Activated CD4-positive, alpha-beta memory T cell treated with anti-CD3 and anti-CD28 coated beads, Interleukin-2, amount 10 ng/mL, durations not matched to agents 7 days and 5 days (primary cell): ENCODE measurements around the gene CHRNA3. TPM values are rescaled to one million over a fixed set of nuclear protein-coding genes. Genes with fewer than 3 reads are reported as not detected.

Experiments used
- CTCF ChIA-PET: fragments of 350-600 bp; sonication (Branson Sonifier 250); formaldehyde crosslinking; loops from one replicate; lab custom pipeline; 2021; ENCODE audit warnings: antibody characterized with exemption, inconsistent platforms; lab: Charles Lee
- POLR2A ChIA-PET: fragments of 350-600 bp; sonication (Branson Sonifier 250); formaldehyde crosslinking; loops from one replicate; lab custom pipeline; 2021; ENCODE audit warnings: antibody characterized with exemption; lab: Charles Lee
- DNase-seq: peaks from one replicate; pipeline ENCODE4 v3.0.0-alpha.2; 2020
- H3K27ac Mint-ChIP-seq: one replicate; pipeline ENCODE4 v1.8.0; 2021; ENCODE audit warnings: mild to moderate bottlenecking, mixed read lengths
- H3K27me3 Mint-ChIP-seq: one replicate; pipeline ENCODE4 v1.8.0; 2021; ENCODE audit warnings: mixed read lengths
- H3K36me3 Mint-ChIP-seq: one replicate; pipeline ENCODE4 v1.8.0; 2021; ENCODE audit warnings: low read depth, mixed read lengths
- H3K4me1 Mint-ChIP-seq: one replicate; pipeline ENCODE4 v1.8.0; 2021; ENCODE audit warnings: mixed read lengths
- H3K4me3 Mint-ChIP-seq: one replicate; pipeline ENCODE4 v1.8.0; 2021; ENCODE audit warnings: mild to moderate bottlenecking, mixed read lengths
- H3K9me3 Mint-ChIP-seq: one replicate; pipeline ENCODE4 v1.8.0; 2021; ENCODE audit warnings: mixed read lengths
- total RNA-seq, 2 experiments: library from RNA; stranded (reverse); gene quantifications; one replicate each; pipeline ENCODE4 v1.2.3, GENCODE V29; 2021

CHRNA3 gene
- total RNA-seq, 2 experiments from 2014 or later = not detected

DNA sequence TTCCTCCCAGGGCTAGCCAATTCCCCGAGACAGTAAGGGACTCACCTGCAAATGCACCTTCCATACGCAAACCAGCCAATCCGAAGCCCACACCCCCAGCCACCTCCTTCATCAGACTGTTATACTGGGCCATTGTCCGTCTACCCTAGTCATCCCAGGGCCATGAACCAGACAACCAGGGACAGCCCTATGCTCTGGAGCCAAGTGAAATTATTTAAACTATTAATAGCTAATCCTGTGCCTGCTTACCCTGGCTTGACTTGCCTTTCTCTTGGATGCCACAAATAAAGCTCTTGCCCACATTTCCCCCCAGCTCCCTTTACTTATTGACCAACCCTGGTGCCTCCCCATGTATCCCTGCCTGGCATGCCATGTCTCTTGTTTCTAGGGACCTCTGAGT lies 24.2 kb upstream of the CHRNA3 start:
- ChIA-PET POLR2A (no interaction called here), CTCF (no interaction called here)
- H3K27ac Mint-ChIP-seq = no peak overlapping the region
- no peaks in the 10 kb centered on the region for H3K36me3 Mint-ChIP-seq
- H3K27me3 Mint-ChIP-seq = peaks cover 13% of the 10 kb centered on the region
- H3K9me3 Mint-ChIP-seq = no peaks in the 10 kb centered on the region
- H3K4me1 Mint-ChIP-seq = peaks cover 13% of the 10 kb centered on the region
- no peak for DNase-seq
- H3K4me3 Mint-ChIP-seq = no peak overlapping the region

DNA sequence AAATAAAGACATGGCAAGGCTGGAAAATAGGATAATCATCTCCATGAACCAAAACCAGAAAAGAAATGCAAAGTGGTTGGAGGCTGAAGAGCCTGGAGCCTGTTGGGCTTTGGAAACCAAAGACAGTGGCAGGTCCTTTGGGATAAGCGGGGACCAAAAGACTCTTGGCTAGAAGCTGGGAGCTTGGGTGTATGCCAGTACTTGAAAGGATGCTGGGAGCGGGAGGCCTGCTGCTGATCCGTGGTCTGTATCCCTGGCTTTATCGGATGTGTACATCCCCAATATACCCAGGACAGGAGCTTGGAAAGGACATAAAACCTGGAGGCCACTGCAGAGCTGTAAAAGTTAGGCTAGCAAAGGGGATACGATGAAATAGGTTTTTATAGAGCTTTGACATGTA lies 21.5 kb upstream of the CHRNA3 start:
- CTCF ChIA-PET = no interaction called here
- Mint-ChIP-seq H3K27me3 (peaks cover 14% of the 10 kb centered on the region), H3K4me3 (no peak overlapping the region), H3K4me1 (peaks cover 13% of the 10 kb centered on the region), H3K27ac (no peak overlapping the region), H3K36me3 (no peaks in the 10 kb centered on the region), H3K9me3 (no peaks in the 10 kb centered on the region)
- DNase-seq = no peak
- POLR2A ChIA-PET = no interaction called here

DNA sequence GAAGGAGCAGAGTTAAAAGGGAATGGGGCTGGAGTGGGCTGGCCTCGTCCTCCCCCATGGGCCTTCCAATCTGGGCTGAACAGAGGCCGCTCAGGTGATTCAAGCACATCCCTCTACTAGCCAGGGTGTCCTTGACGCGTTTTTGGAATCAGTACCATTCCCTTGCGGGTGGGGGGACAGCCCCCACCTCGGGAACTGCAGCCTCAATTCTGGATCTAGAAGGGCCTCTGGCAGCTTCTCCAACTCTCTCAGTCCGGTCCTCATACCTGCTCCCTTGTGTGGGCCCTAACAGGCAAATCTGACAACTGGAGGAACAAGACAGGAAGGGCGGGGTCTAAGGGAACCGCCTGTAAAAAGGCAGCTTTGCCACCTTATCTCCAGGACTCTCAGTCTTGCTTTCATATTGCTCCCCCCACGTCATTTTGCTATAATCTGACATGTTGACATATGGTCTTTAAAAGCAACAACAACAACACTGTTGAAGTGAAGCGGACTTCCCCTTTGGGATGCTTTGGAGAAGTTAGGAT lies 21.0 kb upstream of the CHRNA3 start:
- no peak for DNase-seq
- Mint-ChIP-seq H3K36me3 (no peaks in the 10 kb centered on the region), H3K4me1 (peaks cover 13% of the 10 kb centered on the region), H3K4me3 (peak overlapping the region; percentile 47), H3K9me3 (no peaks in the 10 kb centered on the region), H3K27ac (no peak overlapping the region), H3K27me3 (peaks cover 17% of the 10 kb centered on the region)
- ChIA-PET CTCF (no interaction called here), POLR2A (no interaction called here)

DNA sequence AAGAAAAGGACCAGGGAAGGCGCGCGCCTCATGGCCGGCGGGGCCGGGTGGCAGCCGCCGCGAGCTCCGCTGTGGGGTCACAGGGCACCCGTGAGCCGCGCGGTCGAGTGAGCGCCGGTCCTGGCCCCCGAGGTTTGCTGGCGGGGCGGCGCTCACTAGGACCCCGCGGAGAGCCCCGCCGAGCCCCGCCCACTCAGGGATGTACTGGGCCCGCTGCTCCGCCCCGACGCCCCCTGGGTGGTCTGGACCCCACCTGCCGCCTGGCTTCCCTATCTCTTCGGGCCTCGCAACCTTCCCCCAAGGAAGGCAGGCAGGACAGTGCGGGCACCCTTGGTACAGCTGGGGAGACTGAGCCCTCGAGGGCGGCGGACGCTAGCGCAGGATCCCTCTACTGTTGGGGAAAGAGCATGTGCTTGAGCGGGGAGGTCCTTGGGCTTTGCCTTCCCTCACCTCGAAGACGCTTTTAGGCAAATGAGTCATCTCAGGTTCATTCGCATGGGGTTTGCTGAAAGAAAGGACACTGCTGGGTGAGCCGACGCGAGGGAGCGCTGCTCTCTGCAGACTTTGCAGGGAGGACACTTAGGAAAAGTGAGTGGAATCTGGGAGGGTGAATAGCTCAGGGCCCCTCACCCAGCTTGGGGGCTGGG lies 20.4 kb upstream of the CHRNA3 start, which contains the start of gene CHRNB4:
TSS of gene CHRNB4 (minus strand) at position 109 of the 647 bp plus-strand sequence. CDS start at position 32, 77 bp downstream.
- CTCF ChIA-PET = no interaction called here
- Mint-ChIP-seq H3K36me3 (no peaks in the 10 kb centered on the region), H3K27me3 (peaks cover 21% of the 10 kb centered on the region), H3K4me3 (peak within 1 kb of the TSS; percentile 47), H3K27ac (no peak within 1 kb of the TSS), H3K4me1 (peaks cover 13% of the 10 kb centered on the region), H3K9me3 (no peaks in the 10 kb centered on the region)
- POLR2A ChIA-PET = no interaction called here
- no peak for DNase-seq

DNA sequence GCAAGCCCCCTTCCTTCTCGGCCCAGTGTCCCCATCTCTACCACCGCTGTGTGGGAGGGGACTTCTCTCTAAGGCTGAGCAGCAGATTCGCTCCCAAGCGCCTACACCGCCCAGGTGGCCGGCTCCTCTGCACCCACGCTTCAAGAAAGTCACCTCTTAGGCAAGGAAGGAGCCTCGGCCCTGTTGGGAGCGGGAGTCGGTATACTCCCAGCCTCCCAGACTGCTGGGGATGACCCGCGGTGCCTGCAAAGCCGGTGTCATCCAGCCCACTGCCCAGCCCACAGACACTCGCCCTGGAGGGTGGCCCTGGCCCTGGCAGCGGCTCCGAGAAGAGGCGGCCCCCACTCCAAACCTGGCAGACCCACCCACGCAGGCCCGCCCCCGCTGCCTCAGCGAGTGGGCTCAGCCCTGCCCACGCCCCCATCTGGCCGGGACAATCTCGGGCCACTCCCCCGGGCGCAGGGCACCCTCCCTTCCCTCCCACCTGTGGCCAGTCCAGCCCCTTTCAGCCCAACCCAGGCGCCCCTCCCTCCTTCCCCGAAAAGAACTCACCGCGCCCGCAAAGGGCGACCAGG lies 19.8 kb upstream of the CHRNA3 start:
- ChIA-PET CTCF (no interaction called here), POLR2A (no interaction called here)
- Mint-ChIP-seq H3K36me3 (no peaks in the 10 kb centered on the region), H3K4me1 (peaks cover 13% of the 10 kb centered on the region), H3K27me3 (peaks cover 23% of the 10 kb centered on the region), H3K4me3 (peak overlapping the region; percentile 37), H3K27ac (no peak overlapping the region), H3K9me3 (no peaks in the 10 kb centered on the region)
- DNase-seq = no peak

DNA sequence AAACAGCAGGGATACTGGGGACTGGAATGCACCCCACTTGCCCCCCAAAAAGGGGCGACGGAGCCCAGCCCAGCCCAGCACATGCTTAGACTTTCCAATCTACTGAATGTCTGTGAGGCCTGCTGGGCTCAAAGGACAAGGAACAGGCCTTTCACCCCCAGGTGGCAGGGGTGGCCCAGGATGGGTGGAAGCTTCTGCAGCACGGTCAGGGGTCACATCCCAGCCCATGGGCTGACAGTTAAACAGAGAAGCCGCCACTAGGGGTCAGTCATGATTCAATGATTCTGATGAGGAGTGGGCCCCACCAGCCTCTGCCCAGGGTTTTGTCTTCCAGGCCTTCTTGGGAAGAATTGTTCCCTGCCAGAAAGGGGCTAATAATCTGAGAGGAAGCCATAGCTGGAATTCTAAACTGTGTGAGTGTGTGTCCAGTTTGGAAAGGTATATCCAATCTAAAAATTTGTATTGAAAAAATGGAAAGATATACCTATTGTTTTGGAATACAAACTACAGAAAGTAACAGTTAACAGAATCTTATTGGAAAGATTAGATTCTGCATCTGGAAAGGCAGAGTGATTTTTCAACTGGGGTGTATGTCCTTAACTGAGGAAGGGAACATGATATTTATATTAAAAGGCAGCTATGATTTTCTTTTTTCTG lies 18.0 kb upstream of the CHRNA3 start:
- Mint-ChIP-seq H3K27me3 (peaks cover 24% of the 10 kb centered on the region), H3K27ac (no peak overlapping the region), H3K4me3 (no peak overlapping the region), H3K9me3 (no peaks in the 10 kb centered on the region), H3K4me1 (peaks cover 13% of the 10 kb centered on the region), H3K36me3 (no peaks in the 10 kb centered on the region)
- POLR2A ChIA-PET = no interaction called here
- DNase-seq = peak; percentile 39
- CTCF ChIA-PET = interaction anchor here (0.9 to 3.2 kb wide), 6 partner anchors 14 to 116 kb away, joined by 3 to 27 read pairs (median 4); no protein-coding TSS in a partner anchor

DNA sequence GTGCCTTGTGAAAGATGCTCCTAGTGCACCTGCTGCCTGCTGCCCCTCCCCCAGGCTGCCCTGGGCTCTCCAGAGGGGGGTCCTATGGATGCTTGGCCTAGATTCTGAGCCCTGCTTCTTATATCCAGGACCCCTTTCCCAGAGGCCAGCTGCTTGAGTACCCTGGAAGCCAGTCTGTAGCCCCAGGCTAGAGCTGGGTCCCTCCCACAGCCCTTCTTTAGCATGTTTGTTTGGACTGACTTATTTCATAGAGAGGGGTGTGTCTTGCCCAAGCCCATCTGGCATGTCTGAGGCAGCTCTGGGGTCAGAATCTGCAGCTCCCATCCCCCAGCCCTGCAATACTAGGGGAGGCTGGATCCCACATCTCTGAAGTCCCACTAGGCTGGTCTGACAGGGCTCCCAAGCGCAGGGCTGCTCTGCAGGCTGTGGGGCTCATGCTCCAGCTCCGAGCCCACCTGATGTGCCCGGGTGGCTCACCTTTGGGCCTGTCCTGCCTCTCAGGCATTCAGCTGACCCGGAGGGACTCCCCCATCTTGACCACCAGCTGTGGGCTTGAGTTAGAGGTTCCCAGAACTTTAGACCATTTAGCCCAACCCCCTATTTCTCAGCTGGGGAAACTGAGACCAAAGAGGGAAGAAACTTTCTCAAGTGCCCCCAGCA lies 17.1 kb upstream of the CHRNA3 start:
- CTCF ChIA-PET = interaction anchor here (1.2 to 3.2 kb wide), 4 partner anchors 13 to 103 kb away, joined by 3 to 27 read pairs (median 6); no protein-coding TSS in a partner anchor
- H3K36me3 Mint-ChIP-seq = no peaks in the 10 kb centered on the region

DNA sequence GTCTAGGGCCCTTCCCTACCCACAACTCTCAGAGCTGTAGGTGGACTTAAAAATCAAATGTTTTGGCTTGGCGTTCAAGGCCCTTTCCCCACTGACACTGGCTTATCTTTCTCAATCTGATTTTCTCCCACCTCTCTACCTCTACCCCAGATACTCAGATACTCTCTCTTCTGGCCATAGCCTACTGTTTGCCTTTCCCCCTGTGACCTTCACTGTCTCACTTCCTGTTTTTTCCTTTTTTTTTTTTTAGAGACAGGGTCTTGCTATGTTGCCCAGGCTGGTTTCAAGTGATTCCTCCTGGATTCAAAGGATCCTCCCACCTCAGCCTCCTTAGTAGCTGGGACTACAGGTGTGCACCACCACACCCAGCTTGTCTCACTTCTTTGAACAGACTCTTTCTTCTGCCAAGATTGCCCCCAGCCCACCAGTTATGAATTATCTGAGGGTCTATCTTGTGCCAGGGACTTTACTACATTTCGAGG lies 15.6 kb upstream of the CHRNA3 start:
- Mint-ChIP-seq H3K4me3 (no peak overlapping the region), H3K4me1 (peaks cover 6% of the 10 kb centered on the region), H3K27me3 (peaks cover 17% of the 10 kb centered on the region), H3K36me3 (no peaks in the 10 kb centered on the region), H3K9me3 (peaks cover 2% of the 10 kb centered on the region), H3K27ac (no peak overlapping the region)
- CTCF ChIA-PET = no interaction called here
- POLR2A ChIA-PET = no interaction called here
- no peak for DNase-seq

More for the DNA sequence above, 17.1 kb upstream of the CHRNA3 start:
- Mint-ChIP-seq H3K27me3 (peaks cover 24% of the 10 kb centered on the region), H3K4me3 (no peak overlapping the region), H3K4me1 (peaks cover 13% of the 10 kb centered on the region), H3K9me3 (peaks cover 2% of the 10 kb centered on the region), H3K27ac (no peak overlapping the region)
- POLR2A ChIA-PET = no interaction called here
- DNase-seq = no peak

DNA sequence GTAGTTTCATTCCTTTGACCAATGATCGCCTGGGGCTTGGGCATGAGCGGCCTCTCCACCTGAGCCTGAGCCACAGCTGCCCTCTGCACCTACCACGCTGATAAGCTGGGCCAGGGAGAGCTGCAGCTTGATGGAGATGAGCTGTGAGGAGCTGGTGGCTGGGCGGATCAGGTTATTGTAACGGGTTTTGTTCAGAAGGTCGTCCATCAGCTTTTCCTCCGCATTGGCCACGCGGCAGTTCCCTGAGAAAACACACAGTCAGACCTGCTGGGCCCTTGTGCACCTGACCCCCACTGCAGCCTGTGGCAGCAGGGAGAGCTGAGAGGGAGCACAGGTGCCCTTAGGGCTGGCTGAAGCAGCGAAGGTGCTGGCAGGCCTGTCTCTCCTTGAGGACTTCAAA lies 14.6 kb upstream of the CHRNA3 start:
- Mint-ChIP-seq H3K4me1 (no peaks in the 10 kb centered on the region), H3K27ac (no peak overlapping the region), H3K36me3 (no peaks in the 10 kb centered on the region), H3K27me3 (peaks cover 13% of the 10 kb centered on the region), H3K4me3 (no peak overlapping the region), H3K9me3 (peaks cover 2% of the 10 kb centered on the region)
- ChIA-PET CTCF (no interaction called here), POLR2A (no interaction called here)
- no peak for DNase-seq

DNA sequence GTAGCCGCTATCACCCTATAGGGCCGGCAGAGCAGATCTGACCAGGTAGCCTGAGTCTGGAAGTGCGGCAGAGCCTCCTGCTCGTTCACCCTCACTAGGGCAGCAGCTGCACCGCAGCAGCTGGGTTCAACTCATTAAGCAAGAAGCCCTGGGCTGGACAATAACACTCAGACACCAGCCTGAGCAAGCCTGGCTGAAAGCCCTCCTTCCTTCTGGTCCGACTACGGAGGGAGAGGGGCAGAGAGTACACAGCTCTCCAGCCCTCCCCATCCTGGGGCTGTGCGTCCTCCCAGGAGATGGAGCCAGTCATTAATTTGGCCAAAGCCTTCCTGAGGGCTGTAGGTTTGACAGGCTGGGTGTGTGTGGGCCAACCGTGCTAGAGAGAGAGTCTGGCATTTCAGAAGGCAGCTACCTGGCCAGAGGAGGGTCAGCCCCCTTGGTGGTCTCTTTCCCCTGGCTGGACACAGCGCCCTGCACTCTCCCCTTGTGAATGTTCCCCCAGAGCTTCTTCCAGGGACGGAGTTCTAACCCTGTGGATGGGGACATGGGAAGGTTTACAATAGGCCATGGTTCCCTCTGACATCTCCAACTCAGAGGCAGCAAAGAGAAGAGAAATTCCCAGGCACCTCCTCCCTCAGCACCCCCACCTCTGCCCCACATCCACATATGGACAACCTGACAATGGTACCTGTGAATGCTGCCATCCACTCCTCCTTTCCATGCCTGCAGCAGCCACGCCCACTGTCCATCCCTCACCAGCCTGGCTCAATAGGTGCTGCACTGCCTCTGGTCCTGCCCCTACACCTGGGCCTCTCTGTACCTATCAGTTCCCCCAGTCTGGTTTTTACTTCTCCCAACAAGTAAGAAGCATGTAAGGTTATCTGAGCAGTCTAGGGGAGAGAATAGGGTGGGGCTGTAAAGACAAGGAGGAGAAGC lies 13.7 kb upstream of the CHRNA3 start:
- CTCF ChIA-PET = no interaction called here
- H3K27me3 Mint-ChIP-seq = peaks cover 10% of the 10 kb centered on the region

DNA sequence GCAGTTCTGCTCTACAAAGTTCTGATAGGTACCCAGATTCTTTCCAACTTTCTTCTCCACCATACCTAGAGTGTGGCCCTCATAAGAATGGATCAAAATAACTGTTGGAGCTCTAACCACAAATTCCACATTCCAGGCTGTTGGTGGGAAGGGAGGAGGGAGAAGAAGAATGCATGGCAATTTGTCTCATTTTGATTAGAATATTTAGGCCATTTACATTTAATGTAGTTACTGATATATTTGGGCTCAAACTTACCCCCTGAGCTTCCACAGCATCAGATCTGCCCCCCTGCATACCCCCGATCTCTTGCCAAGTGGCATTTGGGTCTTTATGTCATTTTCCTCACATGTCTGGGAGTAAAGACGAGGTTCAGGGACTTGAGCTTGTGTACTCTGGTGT lies 12.6 kb upstream of the CHRNA3 start:
- CTCF ChIA-PET = no interaction called here
- Mint-ChIP-seq H3K36me3 (no peaks in the 10 kb centered on the region), H3K27me3 (peaks cover 14% of the 10 kb centered on the region), H3K9me3 (peaks cover 2% of the 10 kb centered on the region), H3K27ac (no peak overlapping the region), H3K4me1 (no peaks in the 10 kb centered on the region), H3K4me3 (no peak overlapping the region)
- DNase-seq = no peak
- POLR2A ChIA-PET = no interaction called here

More for the DNA sequence above, 13.7 kb upstream of the CHRNA3 start:
- Mint-ChIP-seq H3K4me1 (no peaks in the 10 kb centered on the region), H3K27ac (no peak overlapping the region), H3K9me3 (peaks cover 2% of the 10 kb centered on the region), H3K4me3 (no peak overlapping the region), H3K36me3 (no peaks in the 10 kb centered on the region)
- POLR2A ChIA-PET = no interaction called here
- DNase-seq = no peak
